HG02870 (cell line): ENCODE results near the gene TGOLN2.
"Not testable (repeated sequence)": the region's sequence is repeated elsewhere in the genome, so short reads cannot be mapped to it uniquely, and the experiment has no call there.

ENCODE experiments used
- ATAC-seq: cut with Tn5 transposase; IDR thresholded peaks from one replicate; pipeline ENCODE4 v1.9.1; 2021; ENCODE audit warnings: mild to moderate bottlenecking, moderate library complexity; ENCODE audit not compliant: unreplicated experiment

The TGOLN2 gene

GRCh38 chr2:85340034-85340892, 12.5 kb upstream of the TGOLN2 start:
- ATAC-seq = no peak

- no peak for ATAC-seq
These were observed 7.1 kb upstream of the TGOLN2 start for GRCh38 chr2:85334928-85335327.

- not testable (repeated sequence) for ATAC-seq
These were observed 6.1 kb upstream of the TGOLN2 start for GRCh38 chr2:85333877-85334276.

GRCh38 chr2:85330839-85331636, 3.2 kb upstream of the TGOLN2 start:
- peak; percentile 36 for ATAC-seq

GRCh38 chr2:85329701-85330100, 1.9 kb upstream of the TGOLN2 start:
- ATAC-seq = not testable (repeated sequence)

- no peak for ATAC-seq
These were observed 1.4 kb upstream of the TGOLN2 start for GRCh38 chr2:85329181-85329651.

- ATAC-seq = peak; percentile 19
These were observed 498 bp downstream of the TGOLN2 start for GRCh38 chr2:85327160-85327821.

- peak; percentile 34 for ATAC-seq
These were observed 1.2 kb downstream of the TGOLN2 start for GRCh38 chr2:85326406-85327159.

- no peak for ATAC-seq
These were observed 2.4 kb downstream of the TGOLN2 start for GRCh38 chr2:85325466-85325811.

GRCh38 chr2:85324639-85325465, 2.9 kb downstream of the TGOLN2 start:
- ATAC-seq = no peak

- not testable (repeated sequence) for ATAC-seq
These were observed 3.8 kb downstream of the TGOLN2 start for GRCh38 chr2:85323988-85324367.

- no peak for ATAC-seq
These were observed 4.3 kb downstream of the TGOLN2 start for GRCh38 chr2:85323351-85323987.

- ATAC-seq = no peak
These were observed 8.0 kb downstream of the TGOLN2 start for GRCh38 chr2:85319796-85320195.

GRCh38 chr2:85318222-85319074, 9.3 kb downstream of the TGOLN2 start:
- no peak for ATAC-seq

- not testable (repeated sequence) for ATAC-seq
These were observed 11.9 kb downstream of the TGOLN2 start for GRCh38 chr2:85315921-85316320.

GRCh38 chr2:85314884-85315242, 12.9 kb downstream of the TGOLN2 start:
- no peak for ATAC-seq

GRCh38 chr2:85312404-85312803, 15.4 kb downstream of the TGOLN2 start:
- no peak for ATAC-seq

GRCh38 chr2:85310330-85310729, 17.5 kb downstream of the TGOLN2 start:
- peak; percentile 36 for ATAC-seq
